Stimulated activated CD4-positive, alpha-beta T cell treated with anti-CD3 and anti-CD28 coated beads, Interleukin-4, amount 100 ng/mL, for 1 hour (primary cell): Measurements from ENCODE around the gene MAPK7.

Experiments
- DNase-seq: peaks from one replicate; pipeline ENCODE4 v3.0.0-alpha.2; 2020

The MAPK7 gene

DNA sequence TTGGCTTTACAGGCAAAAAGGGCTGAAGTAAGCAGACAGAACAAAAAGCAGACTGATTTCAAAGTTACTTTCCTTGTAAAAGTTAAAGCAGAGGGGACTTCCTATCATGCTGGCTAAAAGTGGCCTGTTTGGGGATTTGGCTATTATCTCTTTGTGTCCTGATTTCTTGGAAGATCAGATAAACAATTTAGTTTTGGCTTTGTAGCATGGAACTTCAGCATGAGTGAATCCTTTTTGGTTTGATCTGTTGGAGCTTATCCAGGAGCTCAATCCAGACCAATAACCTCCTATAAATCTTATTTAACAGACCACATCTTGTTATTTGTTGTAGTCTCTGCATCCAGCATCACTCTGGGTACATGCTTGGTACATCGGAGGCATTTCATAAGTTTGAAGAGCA is 23.9 kb downstream of the MAPK7 start:
- no peak for DNase-seq

DNA sequence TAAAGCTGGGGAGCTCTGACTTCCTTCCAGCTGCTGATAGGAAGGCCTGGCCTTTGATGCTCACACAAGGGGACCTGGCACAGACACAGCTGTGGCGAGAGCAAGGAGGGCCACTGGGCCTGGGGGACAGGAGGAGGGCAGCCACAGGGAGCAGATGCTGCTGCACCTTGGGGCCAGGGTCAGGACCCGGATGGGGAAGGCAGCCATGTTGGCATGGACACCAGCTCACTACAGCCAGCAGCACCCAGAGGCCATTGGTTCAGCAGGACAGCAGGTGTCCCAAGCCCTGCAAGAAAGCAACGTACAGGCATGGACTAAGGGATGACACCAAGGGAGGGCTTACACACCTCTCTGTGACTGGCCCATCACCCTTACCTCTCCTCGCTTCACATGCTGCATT is 24.7 kb downstream of the MAPK7 start:
- DNase-seq, result no peak

DNA sequence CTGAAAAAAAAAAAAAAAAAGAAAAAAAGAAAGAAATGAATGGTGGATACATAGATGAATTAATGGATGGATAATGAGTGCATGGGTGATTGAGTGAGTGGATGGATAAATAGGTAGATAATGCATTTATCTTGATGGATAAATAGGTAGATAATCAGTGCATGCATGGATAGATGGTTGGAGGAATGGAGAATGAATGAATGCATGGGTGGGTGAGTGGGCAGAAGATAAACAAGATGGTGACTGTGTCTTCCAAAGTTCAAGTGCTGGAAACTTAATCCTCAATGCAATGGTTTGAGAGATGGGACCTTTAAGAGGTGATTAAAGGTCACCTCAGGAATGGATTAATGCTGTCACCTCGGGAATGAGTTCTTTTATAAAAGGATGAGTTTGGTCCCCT is 26.0 kb downstream of the MAPK7 start:
- DNase-seq, result no peak

DNA sequence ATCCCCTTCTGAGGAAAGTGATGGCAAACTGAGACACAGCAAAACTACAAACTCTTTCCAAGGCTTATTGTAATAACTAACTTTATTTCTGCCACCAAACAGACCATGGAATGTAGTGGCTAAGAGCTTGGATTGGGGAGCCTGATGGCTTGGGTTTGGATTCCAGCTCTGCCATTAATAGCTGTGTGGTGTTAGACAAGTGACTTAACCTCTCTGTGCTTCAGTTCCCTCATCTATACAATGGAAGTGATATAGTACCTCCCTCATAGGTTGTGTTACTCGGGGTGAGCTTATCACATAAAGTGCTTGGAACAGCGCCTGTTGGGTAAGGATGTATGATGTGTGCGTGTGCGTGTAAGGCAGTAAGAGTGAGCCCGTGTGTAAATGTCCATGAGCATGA is 26.8 kb downstream of the MAPK7 start:
- no peak for DNase-seq

DNA sequence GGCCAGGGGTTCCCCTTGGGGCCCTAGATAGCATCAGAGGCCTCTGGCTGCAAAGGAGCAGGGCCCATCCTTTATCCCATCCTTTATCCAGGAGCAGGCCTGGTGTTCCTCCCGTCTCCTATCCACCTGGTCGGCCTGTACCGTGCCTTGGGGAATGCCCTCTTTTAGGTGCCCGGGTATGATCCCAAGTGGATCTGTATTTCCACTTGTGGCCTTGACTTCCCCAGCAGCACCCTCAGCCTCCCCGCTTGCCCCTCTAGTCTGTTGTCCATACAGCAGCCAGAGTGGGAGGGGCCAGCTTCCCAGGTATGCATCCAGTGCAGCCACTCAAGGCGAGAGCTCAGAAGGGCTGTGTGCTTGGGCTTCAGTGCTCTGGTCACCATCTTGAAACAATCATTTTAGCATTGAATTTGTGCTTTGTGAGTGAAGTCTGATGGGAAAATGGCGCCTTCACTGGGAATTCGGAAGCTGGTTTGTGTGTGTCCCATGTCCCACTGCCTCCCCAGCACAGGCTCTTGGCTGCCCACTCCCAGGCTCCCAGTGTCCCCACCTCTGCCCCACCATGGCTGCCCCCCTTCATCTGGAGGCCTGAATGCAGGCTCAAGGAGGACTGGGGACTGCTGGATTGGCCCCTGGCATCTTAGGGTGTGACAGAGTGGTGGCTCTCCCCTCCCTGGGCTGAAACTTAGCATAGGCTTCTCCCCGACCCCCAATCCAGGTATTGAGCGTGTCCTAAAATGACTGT is 29.5 kb downstream of the MAPK7 start:
- DNase-seq, result no peak

DNA sequence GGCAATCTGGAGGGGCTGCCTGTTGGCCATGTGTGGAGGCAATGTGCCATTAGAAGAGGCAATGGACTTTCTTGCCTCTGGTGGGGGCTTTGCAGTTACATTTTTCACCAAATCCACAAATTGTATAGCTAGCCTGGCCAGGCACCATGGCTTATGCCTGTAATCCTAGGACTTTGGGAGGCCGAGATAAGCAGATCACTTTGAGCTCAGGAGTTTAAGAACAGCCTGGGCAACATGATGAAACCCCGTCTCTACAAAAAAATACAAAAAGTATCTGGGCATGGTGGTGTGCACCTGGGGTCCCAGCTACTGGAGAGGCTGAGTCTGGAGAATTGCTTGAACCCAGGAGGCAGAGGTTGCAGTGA is 30.0 kb downstream of the MAPK7 start:
- no peak for DNase-seq

DNA sequence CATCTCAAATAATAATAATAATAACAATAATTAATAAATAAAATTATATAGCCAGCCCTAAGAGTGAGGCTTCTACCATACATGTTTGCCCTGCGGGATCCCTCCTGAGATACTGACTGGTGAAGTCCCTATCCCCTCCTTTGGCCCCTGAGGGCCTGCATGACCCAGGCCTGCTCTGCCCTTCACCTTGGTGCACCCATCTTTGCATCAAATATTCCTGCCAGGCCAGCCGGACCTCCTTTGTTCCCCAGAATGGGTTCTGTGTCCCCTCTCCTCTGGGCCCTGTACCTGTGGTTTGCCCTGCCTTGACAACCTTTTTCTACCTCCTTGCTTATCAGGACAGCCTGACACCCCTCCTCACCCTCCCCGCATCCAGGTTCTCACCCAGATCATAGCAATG is 30.8 kb downstream of the MAPK7 start:
- no peak for DNase-seq

DNA sequence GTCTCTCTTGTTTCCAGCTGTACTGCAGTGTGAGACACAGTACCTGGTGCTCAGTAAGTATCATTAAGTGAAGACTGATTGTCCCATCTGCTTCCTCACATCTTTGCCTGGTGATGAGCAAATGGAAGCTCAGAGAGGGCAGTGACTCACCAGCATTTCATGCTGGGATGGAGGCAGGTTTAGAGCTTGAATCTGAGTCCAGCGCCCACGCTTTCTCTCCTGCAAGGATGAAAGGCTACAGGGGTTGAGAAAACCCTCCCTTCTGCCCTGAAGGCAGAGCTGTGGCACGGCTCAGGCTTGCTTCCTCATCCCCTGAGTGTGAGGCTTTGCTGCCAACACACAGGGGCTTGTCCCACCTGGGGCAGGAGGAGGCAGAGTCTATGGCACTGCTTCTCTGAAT is 31.2 kb downstream of the MAPK7 start:
- DNase-seq, result no peak

DNA sequence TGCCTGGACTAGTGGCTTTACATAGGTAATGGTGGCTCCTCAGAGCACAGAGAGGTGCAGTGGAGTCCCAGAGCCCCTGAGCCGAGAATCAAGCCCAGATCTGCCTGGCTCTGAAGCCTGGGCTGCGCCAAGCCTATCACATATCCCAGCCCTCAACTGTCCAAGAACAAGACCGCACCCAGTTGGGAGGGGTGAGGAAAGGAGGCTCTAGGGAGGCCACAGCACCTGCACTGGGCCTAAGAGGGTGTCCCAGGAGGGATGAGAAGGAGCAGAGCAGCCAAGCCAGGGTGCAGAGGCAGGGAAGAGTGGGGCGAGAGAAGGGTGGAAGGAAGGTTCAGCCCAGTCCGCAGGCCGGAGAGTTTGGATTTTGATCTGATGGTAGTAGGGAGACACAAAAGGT is 31.8 kb downstream of the MAPK7 start:
- DNase-seq, result no peak

DNA sequence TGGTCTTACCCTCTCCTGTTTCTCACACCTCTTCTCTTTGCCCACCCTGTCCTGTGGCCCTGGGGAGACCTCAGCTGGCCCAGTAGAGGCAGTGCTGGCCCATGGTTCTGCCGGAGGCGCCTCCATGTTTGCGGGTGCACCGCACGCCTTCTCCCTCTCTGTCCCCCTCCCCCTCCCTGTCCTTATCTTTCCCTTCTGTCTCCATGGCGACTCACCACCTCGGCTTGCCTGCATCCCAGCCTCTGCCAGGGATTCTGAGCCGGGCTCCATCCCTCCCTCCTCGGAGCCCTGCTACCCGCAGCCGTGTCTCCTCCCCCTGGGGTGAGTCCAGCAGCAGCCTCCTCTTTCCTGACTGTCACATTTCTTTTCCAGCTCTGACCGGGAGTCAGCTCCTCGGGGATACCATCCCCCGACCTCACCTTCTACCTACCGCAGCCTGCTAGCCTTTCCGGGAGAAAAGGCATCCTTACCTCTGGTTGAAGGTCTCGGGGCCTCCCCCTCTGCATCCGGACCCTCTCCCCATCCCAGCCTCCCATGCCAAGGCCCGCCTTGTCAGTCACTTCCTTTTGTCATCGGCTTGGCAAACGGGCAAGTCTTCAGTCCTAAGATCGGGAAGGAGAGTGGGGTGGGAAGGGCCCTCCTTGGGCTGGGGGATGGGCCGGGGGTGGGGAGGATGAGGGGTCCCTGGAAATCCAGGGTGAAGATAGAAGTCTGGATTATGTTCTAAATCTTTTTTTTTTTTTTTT is 32.8 kb downstream of the MAPK7 start, which contains the start of gene RNF112:
Gene RNF112, plus strand, starts transcription at position 358 of the 746 bp plus-strand sequence. Its CDS starts 177 bp downstream, at position 535.
- DNase-seq, result no peak

DNA sequence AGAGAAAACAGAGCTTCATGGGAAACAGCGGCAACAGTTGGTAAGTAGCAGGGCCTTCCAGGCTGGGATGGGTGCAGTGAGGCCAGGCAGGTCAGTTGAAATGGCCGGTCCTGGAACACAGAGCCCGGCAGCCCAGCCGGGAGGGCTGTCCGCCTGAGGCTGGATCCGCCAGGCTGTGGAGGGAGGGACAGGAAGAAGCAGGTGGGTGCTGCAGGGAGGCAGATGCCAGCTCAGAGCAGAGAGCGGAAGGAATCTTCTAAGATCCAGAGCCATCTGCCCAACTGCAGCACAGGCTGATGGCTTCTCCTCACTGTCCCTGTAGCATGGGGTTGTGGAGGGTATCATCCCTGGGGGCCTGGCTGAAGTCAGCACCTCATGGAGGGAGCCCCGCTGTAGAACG is 33.3 kb downstream of the MAPK7 start:
- DNase-seq, result no peak

DNA sequence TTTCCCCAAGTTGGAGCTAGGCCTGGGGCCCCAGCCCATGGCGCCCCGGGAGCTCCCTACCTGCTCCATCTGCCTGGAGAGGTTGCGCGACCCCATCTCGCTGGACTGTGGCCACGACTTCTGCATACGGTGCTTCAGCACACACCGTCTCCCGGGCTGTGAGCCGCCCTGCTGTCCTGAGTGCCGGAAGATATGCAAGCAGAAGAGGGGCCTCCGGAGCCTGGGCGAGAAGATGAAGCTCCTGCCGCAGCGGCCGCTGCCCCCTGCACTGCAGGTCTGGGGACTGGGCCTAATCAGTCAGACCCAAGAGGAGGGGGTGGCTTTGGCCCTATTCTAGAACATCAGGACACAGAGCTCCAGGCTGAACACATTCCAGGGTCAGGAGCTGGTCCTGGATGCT is 34.2 kb downstream of the MAPK7 start:
- DNase-seq, result no peak

DNA sequence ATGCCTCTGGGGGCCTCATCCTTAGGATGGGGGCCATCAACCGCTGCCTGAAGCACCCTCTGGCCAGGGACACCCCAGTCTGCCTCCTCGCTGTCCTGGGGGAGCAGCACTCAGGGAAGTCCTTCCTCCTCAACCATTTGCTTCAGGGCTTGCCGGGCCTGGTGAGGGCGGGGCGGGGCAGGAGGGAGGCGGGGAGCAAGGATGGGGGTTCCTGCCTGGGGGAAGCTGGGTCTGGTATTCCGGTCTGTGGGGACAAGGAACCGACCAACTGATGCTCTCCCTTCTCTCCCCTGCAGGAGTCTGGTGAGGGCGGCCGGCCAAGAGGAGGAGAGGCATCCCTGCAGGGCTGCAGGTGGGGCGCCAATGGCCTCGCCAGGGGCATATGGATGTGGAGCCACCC is 34.7 kb downstream of the MAPK7 start:
- no peak for DNase-seq

DNA sequence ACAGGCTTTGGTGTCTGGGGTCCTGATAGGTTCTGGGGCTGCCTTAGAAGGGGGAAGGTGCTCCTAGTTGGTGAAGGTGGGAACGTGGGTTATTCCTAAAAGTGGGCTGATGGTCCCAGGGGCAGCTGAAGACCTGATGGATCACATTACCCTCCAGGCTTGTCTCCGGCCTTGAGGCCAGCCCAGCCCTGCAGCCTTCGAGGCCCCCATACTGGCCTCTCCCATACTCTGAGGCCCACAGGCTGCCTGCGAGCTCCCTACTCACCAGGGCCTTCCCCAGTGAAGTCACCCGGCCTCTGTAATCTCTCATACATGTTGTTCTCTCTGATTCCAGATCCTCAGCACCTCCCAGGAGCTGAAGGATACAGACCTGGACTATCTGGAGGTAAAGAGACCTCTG is 35.5 kb downstream of the MAPK7 start:
- no peak for DNase-seq

DNA sequence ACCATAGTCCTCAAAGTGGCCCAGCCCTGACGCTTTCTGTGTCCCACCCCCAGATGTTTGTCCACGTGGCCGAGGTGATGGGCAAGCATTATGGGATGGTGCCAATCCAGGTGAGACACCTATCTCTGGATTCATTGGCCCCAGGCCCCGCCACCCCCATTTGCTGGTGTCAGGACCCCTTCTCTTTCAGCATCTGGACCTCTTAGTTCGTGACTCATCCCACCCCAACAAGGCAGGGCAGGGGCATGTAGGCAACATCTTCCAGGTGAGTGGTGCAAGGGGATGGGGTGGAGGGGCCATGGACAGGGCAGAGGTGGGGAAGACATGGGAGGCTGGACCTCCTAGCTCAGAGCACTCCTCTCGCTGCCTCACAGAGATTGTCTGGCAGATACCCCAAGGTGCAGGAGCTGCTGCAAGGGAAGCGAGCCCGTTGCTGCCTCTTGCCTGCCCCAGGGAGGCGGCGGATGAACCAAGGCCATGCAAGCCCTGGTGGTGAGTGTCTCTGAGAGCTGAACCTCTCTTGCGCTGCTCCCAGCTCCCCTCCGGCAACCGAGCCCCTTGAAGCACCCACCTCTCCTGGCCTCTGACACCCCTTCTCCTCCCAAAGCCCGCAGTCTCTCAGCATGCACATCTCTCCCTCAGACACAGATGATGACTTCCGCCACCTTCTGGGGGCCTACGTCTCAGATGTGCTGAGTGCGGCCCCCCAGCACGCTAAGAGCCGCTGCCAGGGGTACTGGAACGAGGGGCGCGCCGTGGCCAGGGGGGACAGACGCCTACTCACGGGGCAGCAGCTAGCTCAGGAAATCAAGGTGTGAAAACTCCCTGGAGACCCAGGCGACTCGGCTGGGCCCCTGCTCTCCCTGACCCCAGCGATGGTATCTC is 36.3 kb downstream of the MAPK7 start:
- DNase-seq, result no peak

DNA sequence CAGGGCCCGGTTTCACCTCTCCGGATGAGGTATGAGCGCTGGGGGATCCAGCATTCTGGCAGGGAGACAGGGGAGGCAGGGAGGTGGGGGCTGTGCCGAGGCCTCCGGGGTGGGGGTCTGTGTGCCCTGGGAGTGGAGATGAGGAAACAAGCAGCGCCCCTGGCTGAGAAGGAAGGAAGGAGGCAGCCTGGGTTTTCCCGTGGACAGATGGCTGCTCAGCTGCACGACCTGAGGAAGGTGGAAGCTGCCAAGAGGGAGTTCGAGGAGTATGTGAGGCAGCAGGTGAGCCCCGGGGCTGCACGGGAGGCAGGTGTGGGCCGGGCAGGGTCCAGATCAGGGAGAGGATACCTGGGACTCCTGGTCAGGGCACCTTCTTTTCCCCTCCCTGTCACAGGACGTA is 37.0 kb downstream of the MAPK7 start:
- no peak for DNase-seq

DNA sequence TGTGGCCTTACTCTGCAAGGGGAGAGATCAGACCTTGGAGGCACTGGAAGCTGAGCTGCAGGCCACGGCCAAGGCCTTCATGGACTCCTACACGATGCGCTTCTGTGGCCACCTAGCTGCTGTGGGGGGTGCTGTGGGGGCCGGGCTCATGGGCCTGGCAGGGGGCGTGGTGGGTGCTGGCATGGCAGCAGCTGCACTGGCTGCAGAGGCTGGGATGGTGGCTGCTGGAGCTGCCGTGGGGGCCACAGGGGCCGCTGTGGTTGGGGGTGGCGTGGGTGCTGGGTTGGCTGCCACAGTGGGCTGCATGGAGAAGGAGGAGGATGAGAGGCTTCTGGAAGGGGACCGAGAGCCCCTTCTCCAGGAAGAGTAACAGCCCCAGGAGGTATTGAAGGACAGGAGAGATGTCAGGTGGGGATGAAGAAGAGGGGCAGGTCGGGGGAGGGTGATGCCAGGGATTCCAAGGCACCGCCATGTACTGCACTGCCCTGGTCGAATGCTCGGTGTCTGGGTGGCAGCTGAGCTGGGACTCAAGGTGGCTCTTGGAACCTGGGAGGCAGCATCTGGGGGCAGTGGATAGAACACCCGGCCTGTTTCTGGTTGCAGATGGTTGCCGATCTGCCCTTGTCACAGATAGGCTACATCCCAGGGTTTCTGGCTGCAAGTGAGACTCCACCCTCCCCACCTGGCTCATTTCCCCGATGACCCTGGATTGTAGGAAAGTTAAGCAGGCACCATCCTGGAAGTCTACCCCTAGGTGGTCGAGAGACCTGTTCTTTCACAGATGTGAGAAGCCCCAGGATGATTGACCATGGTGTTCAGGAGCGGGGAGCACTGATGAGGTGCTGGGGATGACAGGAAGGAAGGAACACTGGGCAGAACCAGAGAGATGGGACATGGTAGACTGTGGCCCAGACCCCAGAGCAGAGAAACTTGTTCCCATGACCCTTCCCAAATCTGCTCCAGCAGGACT is 37.8 kb downstream of the MAPK7 start:
- DNase-seq, result no peak

DNA sequence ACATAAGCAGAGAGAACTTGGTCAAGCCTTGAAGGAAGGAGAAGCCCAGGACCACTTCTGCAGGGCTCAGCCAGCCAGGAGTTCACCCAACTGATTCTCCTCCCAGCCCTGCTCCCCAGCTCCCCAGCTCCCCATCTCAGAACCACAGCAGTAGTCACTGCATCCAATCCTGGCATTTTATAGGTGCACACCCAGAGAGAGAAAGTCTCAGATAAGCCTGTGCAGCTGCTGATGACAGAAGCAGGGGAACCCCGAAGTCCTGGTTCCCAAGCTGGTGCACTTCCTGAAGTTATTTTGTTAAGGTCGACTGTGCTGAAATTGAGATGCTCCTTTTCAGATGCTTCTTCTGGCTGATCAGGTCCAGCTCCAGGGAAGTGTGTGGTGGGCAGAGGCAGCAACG is 39.3 kb downstream of the MAPK7 start:
- DNase-seq, result no peak

DNA sequence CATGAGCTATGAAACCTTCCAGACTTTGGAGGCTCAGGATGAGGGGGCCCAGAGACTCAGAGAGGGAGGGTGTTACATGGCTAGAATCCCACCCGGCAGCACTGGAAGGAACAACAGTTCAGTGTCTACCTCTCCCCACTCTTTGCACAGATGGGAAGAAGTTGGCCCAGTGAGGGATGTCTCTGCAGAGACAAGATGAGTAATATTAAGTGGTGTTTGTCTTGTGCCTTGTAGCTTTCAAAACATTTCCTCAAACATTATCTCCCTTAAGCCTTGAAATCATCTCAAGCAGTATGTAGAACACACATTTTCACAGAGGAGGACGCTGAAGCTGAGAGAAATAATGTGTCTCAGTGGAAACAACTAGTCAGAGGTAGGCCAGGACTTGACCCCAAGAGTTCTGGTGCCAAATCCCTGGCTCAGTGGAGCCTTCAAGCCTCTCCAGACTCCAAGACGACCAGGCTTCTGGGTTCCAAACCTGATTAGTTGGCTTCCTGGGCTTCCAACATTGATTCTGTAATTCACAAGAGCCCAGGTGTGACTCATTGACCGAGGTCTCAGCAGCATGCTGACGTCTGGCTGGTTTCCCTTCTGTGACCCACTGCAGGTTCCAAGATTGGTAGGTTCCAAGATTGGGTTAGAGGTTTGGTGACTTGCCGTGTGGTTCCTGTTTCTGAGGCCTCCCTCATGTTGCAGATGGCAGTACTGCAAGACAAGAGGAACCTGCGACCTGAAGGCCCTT is 40.1 kb downstream of the MAPK7 start:
- peak; percentile 6 for DNase-seq

DNA sequence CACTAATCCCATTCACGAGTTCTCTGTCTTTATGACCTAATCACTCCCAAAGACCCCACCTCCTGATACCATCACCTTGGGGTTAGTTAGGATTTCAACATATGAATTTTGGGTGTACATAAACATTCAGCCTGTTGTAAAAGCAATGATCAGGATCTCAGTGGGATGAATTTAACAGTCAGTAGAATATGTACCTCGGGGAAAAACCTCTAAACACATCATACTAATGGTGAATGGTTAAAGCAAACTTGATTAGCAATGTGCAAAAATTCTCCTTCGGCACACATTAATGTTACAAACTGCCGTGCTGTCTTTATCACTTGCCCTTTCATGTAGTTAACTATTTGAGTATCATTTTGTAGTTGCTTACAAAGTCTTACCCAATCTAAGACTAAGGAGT is 42.9 kb downstream of the MAPK7 start:
- DNase-seq, result no peak

DNA sequence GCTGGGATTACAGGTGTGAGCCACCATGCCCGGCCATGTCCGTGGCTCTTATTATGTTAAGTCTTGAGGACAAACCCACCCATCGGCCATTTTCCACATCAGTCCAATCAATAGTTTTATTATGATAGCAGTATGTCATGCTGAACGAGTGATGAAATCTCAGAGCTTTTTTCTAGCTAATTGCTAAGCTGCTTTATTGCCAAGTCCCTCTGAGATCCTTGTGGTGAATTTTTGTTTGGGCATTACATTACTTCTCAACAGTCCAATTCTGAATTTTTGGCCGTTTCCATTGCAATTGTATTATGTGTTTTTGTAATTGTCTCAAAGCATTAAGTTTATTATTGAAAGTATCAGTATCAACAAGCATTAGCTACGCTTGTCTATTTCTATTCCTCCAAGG is 43.6 kb downstream of the MAPK7 start:
- no peak for DNase-seq
